Skeletal muscle cell (primary cell): Measurements from ENCODE around the gene RD3L.

Source experiments
- DNase-seq: peaks from one replicate; pipeline ENCODE4 v3.0.0-alpha.2; 2010; ENCODE audit warnings: low read depth
- H3K4me3 ChIP-seq: 2 replicates; pipeline ENCODE4 v1.5.1; 2011; ENCODE audit warnings: low read depth, mild to moderate bottlenecking, control low read depth, low read length, moderate library complexity

The RD3L gene

DNA sequence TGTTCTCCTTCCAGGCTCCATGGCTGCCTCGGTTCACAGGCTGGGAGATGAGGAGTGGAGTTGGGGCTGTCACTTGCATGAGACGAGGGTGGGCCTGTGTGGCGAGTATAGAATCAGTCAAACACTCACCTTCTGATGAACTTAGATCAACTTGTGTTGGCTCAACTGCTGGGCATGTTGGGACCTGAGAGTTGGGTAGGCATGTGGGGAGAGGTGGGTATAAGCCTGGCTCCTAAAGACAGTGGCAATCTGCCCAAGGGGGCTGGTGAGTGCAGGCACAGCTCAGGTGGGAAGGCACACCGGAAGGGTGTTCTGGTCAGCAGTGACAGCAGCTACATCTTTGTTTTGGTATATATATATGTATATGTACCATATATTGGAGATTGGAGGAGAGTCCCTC lies 44.1 kb downstream of the RD3L start:
- H3K4me3 ChIP-seq = no peak overlapping the region
- no peak for DNase-seq

DNA sequence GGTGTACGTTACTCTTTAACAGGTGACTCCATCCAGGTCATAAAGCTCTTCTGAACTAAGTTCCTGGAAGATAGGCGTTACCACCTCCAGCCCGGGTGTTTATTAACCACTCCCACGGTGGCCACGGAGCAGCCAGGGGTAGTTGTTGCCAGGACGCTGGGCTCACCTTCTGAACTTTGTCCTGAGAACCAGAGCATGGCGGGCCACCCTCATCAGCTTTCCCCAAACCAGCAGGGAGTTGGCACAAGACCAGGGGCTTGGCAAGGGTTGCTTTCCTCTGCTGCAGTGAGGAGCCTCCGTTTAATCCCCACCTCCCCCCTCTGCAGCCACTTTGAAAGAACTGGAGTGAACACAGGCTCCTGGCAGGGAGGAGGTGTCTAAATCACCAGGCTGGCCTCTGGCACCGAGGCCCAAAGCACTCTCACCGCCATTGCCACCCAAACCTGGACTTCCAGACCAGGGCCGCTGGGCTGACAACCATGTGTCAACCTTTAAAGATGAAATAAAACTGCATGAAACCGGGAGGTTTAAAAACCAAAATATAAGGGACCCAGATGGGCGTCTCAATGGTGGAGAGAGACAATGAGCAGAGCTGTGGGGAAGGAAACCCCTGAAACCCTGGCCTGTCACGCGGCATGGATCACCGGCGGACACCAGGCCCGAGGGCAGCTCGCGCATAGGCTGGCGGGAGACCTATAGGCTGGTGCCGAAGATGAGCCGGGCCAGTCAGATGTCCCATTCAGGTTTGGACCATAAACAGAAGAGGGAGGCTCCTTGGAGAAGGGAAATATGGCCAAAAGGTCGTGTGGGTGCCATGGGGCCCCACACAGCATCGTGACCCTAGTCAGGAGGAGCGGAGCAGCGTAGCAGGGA lies 45.0 kb downstream of the RD3L start:
- no peak for DNase-seq
- H3K4me3 ChIP-seq = no peak overlapping the region

DNA sequence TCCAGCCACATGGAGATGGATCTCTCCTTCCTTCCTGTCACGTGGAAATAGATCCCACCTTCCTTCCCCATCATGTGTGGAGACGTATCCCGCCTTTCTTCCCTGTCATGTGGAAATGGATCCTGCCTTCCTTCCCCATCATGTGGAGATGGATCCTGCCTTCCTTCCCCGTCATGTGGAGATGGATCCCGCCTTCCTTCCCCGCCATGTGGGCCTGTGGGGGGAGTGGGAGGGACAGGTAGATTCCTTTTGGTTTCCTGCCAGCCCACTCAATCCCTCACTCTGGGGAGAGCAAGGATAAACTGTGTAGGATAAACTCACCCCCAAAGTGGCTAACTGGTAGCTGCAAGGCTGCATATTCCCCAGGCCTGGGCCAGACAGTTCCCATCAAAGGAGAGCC lies 45.8 kb downstream of the RD3L start:
- no peak for DNase-seq

DNA sequence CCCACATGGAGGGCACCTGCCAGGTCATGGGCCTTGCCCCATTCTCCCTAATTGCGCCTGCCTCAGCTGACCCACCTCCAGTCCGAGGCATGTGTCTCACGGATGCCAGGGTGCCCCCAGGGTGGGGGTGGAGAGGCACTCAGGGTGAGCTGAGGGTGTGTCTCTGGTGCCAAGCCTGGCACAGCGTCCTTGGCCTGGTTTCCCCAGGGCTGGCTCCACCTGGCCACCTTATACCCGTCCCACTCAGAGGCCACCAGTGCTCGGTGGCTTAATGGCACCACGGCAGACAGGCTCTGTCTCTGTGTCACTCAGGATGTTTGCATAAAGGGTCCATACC lies 47.6 kb downstream of the RD3L start:
- no peak overlapping the region for H3K4me3 ChIP-seq
- DNase-seq = no peak

More for the DNA sequence above, 45.8 kb downstream of the RD3L start:
- no peak overlapping the region for H3K4me3 ChIP-seq

DNA sequence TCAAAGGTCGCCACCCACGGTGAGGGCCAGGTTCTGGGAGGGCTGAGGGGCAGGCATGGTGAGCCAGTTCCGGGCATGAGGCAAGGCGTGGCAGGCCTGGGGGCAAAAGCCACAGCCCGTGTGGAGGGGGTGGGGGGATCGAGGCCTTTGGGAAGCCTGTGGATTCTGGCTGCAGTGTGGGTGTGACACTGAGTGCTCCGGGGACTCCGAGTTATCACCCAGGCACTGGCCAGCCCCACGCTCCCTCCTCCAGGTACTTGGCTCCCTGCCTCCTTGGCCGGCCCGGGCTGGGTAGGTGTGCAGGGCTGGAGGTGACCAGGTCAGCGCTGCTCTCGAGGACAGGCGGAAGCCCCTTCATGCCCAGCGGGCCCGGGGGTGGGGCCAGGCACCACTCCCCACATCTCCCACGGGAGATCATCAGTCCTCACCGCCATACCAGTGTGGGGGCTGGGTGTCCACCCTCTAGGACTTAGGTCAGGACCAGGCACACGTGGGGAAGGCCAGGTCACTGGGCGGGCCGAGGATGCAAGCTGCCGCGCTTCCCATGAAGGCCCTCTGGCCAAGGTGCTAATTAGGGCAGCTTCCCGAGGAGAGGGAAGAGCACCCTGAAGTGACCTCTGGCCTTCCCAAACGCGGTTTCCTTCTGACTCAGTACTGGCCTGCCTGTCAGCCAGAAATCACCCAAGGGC lies 48.2 kb downstream of the RD3L start:
- no peak overlapping the region for H3K4me3 ChIP-seq
- no peak for DNase-seq

DNA sequence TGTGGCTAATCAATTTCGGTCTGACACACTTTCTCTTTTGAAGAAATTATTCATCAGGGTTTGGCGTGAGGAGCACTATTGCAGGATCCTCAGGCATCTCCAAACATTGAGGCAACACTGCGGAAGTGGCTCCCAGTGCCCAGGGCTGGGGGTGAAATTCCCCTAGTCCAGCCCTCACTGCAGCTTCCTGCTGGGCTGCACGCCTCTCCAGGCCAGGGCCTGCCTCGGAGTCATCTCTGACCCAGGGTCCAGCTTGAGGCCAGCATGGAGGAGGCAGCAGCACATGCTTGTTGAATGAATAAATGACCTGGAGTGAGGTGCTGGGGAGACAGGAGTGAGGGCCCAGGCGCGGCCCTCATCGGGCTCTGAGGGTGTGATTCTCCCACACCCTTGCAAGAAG lies 50.1 kb downstream of the RD3L start:
- H3K4me3 ChIP-seq = no peak overlapping the region
- DNase-seq = no peak

DNA sequence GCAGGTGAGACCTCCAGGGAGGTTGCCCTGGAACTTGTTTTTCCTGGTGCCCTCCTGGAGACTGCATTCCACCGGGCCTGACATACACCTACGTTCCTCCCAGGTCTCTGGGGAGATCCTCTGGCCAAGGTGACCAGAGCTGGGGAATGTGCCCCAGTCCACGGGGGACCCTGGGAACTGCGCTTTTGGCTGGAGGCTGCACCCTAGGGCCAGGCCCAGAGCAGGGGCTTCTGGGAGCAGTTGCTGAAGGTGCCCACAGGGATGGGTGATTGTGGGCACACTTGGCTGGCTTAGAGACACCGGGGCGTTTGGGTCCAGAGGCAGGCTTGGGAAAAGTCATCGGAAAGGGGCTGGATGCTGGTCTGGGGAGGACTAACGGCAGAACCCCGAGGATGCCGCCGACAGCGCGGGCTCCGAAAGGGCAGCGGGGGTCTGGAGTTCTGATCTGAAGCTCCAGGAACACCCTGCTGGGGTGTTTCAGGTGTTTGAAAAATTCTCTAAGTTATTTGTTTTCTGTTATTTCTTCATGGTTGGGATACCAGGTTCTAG lies 50.6 kb downstream of the RD3L start:
- DNase-seq = no peak
- no peak overlapping the region for H3K4me3 ChIP-seq

DNA sequence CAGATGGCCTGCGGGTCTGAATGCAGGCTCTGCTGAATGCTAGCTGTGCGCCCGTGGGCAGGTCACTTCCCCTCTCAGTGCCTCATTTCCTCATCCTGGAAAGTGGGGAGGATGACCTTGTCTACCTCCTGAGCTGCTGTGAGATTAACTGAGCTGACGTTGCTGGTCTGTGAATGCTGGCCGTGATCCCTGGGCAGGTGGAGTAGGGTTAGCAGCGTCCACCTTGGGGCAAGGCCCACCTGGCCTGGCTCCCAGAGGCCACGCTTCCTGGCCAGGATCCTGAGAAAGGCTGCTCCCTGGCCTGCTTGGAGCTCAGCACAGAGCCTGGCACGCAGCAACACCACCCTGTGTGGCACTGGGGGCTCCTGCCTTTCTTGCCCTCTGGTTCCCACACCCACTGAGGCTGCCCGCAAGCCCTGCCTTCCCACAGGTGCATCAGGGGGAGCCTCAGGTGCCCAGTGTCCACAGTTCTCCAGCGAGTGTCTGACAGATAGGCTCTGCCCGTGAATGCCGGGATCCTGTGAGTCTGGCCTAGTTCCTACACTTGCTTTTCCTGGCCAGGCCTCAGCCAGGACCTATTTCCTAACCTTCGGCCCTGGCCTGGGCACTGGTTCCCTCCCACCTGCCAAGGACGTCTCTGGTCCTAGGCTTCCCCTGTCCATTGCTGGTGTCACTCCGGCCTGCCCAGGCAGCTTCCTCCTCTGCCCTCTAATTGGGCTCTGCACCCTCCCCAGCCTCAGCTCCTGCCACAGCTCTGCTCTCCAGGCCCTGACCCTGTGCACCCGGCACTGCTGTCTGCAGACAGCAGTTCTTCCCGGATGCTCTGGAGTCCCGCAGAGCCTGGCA lies 51.3 kb downstream of the RD3L start:
- no peak overlapping the region for H3K4me3 ChIP-seq
- no peak for DNase-seq
